ENCODE measurements around the gene UTP15.
A peak's percentile ranks its signal among the peaks of the same experiment; 100 is the strongest.

Gene UTP15

GRCh38 chr5:73565139-73565968, at the start of gene UTP15, which contains the start of gene ANKRA2:
TSS of gene UTP15 (plus strand) at chr5:73565743. CDS start at chr5:73567345, 1,602 bp downstream.
TSS of gene ANKRA2 (minus strand) at chr5:73565639. CDS start at chr5:73562881, 2,758 bp downstream.
- peak within 1 kb of the TSS; percentile 93 for H3K27ac ChIP-seq
- peak within 1 kb of the TSS; percentile 100 for H3K4me3 ChIP-seq (ENCODE audit: low read depth, low read length)
- no peaks in the 10 kb centered on the region for H3K9me3 ChIP-seq (ENCODE audit: severe bottlenecking)
- H3K36me3 ChIP-seq, result peaks cover 29% of the 10 kb centered on the region
- DNase-seq, result peak; percentile 99
- no peaks in the 10 kb centered on the region for H3K27me3 ChIP-seq (ENCODE audit: insufficient read depth, low read depth, severe bottlenecking)
- TF ChIP-seq CTCF (IDR thresholded peaks at IDR 0.05; ENCODE audit: low read depth, low read length), result no peak

- no peaks in the 10 kb centered on the region for H3K36me3 ChIP-seq
- H3K9me3 ChIP-seq (ENCODE audit: severe bottlenecking), result no peaks in the 10 kb centered on the region
- no peak overlapping the region for H3K27ac ChIP-seq
- peak; percentile 79 for TF ChIP-seq CTCF (IDR thresholded peaks at IDR 0.05; ENCODE audit: low read depth, low read length)
- no peak overlapping the region for H3K4me3 ChIP-seq (ENCODE audit: low read depth, low read length)
- DNase-seq, result peak; percentile 76
- H3K27me3 ChIP-seq (ENCODE audit: insufficient read depth, low read depth, severe bottlenecking), result no peaks in the 10 kb centered on the region
Observed at GRCh38 chr5:73519531-73520283, 45.8 kb upstream of the UTP15 start.

- H3K27ac ChIP-seq, result no peak overlapping the region
- H3K36me3 ChIP-seq, result no peaks in the 10 kb centered on the region
- no peak for TF ChIP-seq CTCF (IDR thresholded peaks at IDR 0.05; ENCODE audit: low read depth, low read length)
- no peak overlapping the region for H3K4me3 ChIP-seq (ENCODE audit: low read depth, low read length)
- H3K27me3 ChIP-seq (ENCODE audit: insufficient read depth, low read depth, severe bottlenecking), result no peaks in the 10 kb centered on the region
- no peaks in the 10 kb centered on the region for H3K9me3 ChIP-seq (ENCODE audit: severe bottlenecking)
- no peak for DNase-seq
Observed at GRCh38 chr5:73522989-73523388, 42.6 kb upstream of the UTP15 start.

- Histone ChIP-seq H3K9me3 (ENCODE audit: severe bottlenecking) (no peaks in the 10 kb centered on the region), H3K36me3 (no peaks in the 10 kb centered on the region), H3K27me3 (ENCODE audit: insufficient read depth, low read depth, severe bottlenecking) (no peaks in the 10 kb centered on the region), H3K4me3 (ENCODE audit: low read depth, low read length) (no peak overlapping the region), H3K27ac (no peak overlapping the region)
- DNase-seq, result no peak
- TF ChIP-seq CTCF (IDR thresholded peaks at IDR 0.05; ENCODE audit: low read depth, low read length), result no peak
Observed at GRCh38 chr5:73523861-73524260, 41.7 kb upstream of the UTP15 start.

GRCh38 chr5:73525606-73526203, 39.8 kb upstream of the UTP15 start:
- Histone ChIP-seq H3K9me3 (ENCODE audit: severe bottlenecking) (no peaks in the 10 kb centered on the region), H3K36me3 (no peaks in the 10 kb centered on the region), H3K27me3 (ENCODE audit: insufficient read depth, low read depth, severe bottlenecking) (no peaks in the 10 kb centered on the region), H3K4me3 (ENCODE audit: low read depth, low read length) (no peak overlapping the region), H3K27ac (no peak overlapping the region)
- DNase-seq, result no peak
- TF ChIP-seq CTCF (IDR thresholded peaks at IDR 0.05; ENCODE audit: low read depth, low read length), result no peak

Data from WERI-Rb-1 (cell line).